MM.1S (cell line): ENCODE data around the gene NTM.

ENCODE experiments used
- EZH2 ChIP-seq: fragments of 300-600 bp; sonication (generic); optimal IDR thresholded peaks from 2 replicates; pipeline ENCODE3; 2017; ENCODE audit warnings: low read depth, mild to moderate bottlenecking, antibody characterized with exemption, low read length, mixed read lengths
- TF ChIP-seq, protein P1 (sequence below): fragments of 300-600 bp; sonication (generic); IDR thresholded peaks from 2 replicates; pipeline ENCODE4 v1.5.1; 2016; ENCODE audit warnings: antibody characterized with exemption, low read length, mixed read lengths

DNA sequence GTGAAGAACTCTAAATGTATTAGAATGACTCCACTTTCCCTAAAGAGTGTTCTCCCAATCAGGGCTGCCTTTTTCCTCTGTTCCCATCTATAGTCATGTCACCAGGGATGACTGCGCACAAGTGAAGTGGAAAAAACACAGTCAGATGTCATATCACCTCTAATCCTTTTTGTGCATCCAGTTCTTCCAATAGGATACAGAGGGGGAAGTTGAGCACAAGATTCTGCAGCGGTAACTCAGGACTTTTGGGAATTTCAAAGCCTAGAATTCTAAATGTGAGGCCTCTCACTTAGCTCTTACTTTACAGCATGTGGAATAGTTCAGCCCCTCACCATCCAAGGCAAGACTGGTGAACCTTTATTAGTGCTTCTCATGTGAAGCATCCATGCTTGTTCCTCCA is 602.6 kb downstream of the NTM start:
- TF ChIP-seq, protein P1, sequence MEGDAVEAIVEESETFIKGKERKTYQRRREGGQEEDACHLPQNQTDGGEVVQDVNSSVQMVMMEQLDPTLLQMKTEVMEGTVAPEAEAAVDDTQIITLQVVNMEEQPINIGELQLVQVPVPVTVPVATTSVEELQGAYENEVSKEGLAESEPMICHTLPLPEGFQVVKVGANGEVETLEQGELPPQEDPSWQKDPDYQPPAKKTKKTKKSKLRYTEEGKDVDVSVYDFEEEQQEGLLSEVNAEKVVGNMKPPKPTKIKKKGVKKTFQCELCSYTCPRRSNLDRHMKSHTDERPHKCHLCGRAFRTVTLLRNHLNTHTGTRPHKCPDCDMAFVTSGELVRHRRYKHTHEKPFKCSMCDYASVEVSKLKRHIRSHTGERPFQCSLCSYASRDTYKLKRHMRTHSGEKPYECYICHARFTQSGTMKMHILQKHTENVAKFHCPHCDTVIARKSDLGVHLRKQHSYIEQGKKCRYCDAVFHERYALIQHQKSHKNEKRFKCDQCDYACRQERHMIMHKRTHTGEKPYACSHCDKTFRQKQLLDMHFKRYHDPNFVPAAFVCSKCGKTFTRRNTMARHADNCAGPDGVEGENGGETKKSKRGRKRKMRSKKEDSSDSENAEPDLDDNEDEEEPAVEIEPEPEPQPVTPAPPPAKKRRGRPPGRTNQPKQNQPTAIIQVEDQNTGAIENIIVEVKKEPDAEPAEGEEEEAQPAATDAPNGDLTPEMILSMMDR, result no peak
- TF ChIP-seq EZH2, result no peak
